ENCODE measurements around the gene LRRC1. TPM values are rescaled to one million over a fixed set of nuclear protein-coding genes. Genes with fewer than 3 reads are reported as not detected.

LRRC1 gene
- total and polyA plus RNA-seq, 8 donors = 2.9 to 50.4 (median 12.2) TPM

DNA sequence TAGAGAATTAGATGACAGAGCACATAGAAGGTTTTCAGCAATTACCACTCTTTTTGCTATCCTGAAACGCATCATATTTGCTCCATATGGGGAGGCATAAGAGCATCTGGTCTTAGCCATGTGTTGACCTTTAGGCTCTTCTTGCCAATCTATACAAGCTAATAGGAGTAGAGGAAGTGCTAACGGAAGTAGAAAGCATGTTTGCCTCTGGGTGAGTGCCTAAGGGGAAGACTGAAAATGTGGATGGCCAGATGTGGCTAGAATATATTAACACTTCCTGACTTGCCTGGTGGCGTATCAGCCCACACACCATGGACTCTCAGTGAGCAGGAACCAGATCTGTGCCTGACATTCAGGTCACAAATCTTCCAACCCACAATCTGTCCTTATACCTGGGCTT lies 136.3 kb downstream of the LRRC1 start:
- Histone ChIP-seq H3K4me3 (no peak overlapping the region), H3K9me3 (no peaks in the 10 kb centered on the region), H3K36me3 (no peaks in the 10 kb centered on the region), H3K27me3 (no peaks in the 10 kb centered on the region), H3K4me1 (peaks cover 9 to 20% (median 12%) of the 10 kb centered on the region in 4 donors), H3K27ac (no peak overlapping the region)
- TF ChIP-seq POLR2A (IDR thresholded peaks at IDR 0.05) (no peak), CTCF (IDR thresholded peaks at IDR 0.05) (no peak), POLR2AphosphoS5 (IDR thresholded peaks at IDR 0.05) (no peak), EP300 (IDR thresholded peaks at IDR 0.05) (no peak)
- no peak for DNase-seq
- 68 to 82% (median 77%) methylated on average over 3 of the region's 3 CpGs for WGBS, 5 donors
- intact Hi-C loops (cut with DNase I; ENCODE audit: low total_unique reads) = no loop called here

DNA sequence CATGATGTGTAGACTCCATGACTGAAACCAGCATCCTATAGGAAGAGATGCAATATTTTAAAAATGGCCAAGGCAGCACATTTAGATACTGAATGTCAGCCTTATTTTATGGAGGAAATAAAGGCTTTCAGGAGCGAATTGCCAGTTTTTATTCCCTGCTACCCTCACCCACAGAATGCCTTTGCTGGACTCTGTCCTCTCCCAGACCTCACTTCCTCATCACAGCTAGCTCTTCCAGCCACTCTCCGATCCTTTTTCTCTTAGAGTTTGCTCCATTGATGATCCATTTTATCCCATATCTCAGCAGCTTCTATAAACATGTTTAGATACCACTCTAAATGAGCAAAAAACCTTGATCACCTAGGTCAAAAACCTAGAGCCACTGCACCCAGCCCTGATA lies 137.7 kb downstream of the LRRC1 start:
- no peak for DNase-seq
- Histone ChIP-seq H3K4me1 (peaks cover 0 to 9% (median 2%) of the 10 kb centered on the region in 4 donors), H3K27ac (no peak overlapping the region), H3K9me3 (no peaks in the 10 kb centered on the region), H3K27me3 (no peaks in the 10 kb centered on the region), H3K4me3 (no peak overlapping the region), H3K36me3 (no peaks in the 10 kb centered on the region)
- WGBS, 5 donors = 65 to 91% (median 87%) methylated on average over 2 of the region's 2 CpGs
- intact Hi-C loops (cut with DNase I; ENCODE audit: low total_unique reads) = no loop called here
- no peak for TF ChIP-seq POLR2AphosphoS5 (IDR thresholded peaks at IDR 0.05)
- no peak for TF ChIP-seq EP300 (IDR thresholded peaks at IDR 0.05)

- Histone ChIP-seq H3K4me3 (no peak overlapping the region), H3K9me3 (no peaks in the 10 kb centered on the region), H3K27me3 (no peaks in the 10 kb centered on the region), H3K4me1 (peaks cover 0 to 4% (median 0%) of the 10 kb centered on the region in 4 donors), H3K36me3 (no peaks in the 10 kb centered on the region), H3K27ac (no peak overlapping the region)
- peak in 1 of 2 donors; percentile 30 for DNase-seq
- 42 to 77% (median 55%) methylated on average over 6 of the region's 6 CpGs for WGBS, 5 donors
- no peak for TF ChIP-seq CTCF (IDR thresholded peaks at IDR 0.05)
- no peak for TF ChIP-seq POLR2A (IDR thresholded peaks at IDR 0.05)
- TF ChIP-seq POLR2AphosphoS5 (IDR thresholded peaks at IDR 0.05) = no peak
- TF ChIP-seq EP300 (IDR thresholded peaks at IDR 0.05) = no peak
- intact Hi-C loops (cut with DNase I; ENCODE audit: low total_unique reads) = no loop called here
Measured at GRCh38 chr6:53934023-53934422, 139.2 kb downstream of the LRRC1 start.

DNA sequence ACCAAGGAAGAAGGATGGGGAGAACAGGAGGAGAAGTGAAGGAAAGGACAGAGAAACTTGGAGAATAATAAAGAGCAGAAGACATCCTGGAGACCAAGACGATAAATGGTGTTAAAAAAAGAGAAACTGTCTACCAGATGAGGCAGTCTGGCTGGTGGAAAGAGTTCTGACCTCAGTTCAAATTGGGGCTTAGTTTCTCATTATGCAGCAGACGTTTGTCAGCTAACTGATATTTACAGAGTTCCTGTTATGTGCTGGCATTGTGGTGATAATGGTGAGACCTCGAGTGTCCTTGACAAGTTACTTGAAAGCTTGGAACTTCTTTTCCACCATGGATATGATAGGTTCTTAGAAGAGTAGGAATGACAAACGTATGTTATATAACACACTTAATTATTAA lies 142.7 kb downstream of the LRRC1 start:
- intact Hi-C loops (cut with DNase I; ENCODE audit: low total_unique reads) = no loop called here
- Histone ChIP-seq H3K27me3 (no peaks in the 10 kb centered on the region), H3K27ac (no peak overlapping the region), H3K4me1 (no peaks in the 10 kb centered on the region), H3K36me3 (no peaks in the 10 kb centered on the region), H3K4me3 (no peak overlapping the region), H3K9me3 (no peaks in the 10 kb centered on the region)
- 41 to 50% (median 44%) methylated on average over 4 of the region's 4 CpGs for WGBS, 5 donors
- TF ChIP-seq POLR2A (IDR thresholded peaks at IDR 0.05) (no peak), POLR2AphosphoS5 (IDR thresholded peaks at IDR 0.05) (no peak), EP300 (IDR thresholded peaks at IDR 0.05) (no peak), CTCF (IDR thresholded peaks at IDR 0.05) (no peak)
- DNase-seq = no peak

- peaks cover 0 to 12% (median 5%) of the 10 kb centered on the region in 4 donors for H3K4me1 ChIP-seq
- no peak for DNase-seq
- intact Hi-C loops (cut with DNase I; ENCODE audit: low total_unique reads) = no loop called here
- no peaks in the 10 kb centered on the region for H3K9me3 ChIP-seq
- no peaks in the 10 kb centered on the region for H3K36me3 ChIP-seq
- no peaks in the 10 kb centered on the region for H3K27me3 ChIP-seq
- H3K4me3 ChIP-seq = no peak overlapping the region
- TF ChIP-seq POLR2A (IDR thresholded peaks at IDR 0.05) = no peak
- TF ChIP-seq EP300 (IDR thresholded peaks at IDR 0.05) = no peak
- TF ChIP-seq POLR2AphosphoS5 (IDR thresholded peaks at IDR 0.05) = no peak
- no peak for TF ChIP-seq CTCF (IDR thresholded peaks at IDR 0.05)
- 46 to 66% (median 48%) methylated on average over 1 of the region's 1 CpG for WGBS, 5 donors
- H3K27ac ChIP-seq = no peak overlapping the region
Measured at GRCh38 chr6:53938810-53939209, 144.0 kb downstream of the LRRC1 start.
